WTC11 (cell line): ENCODE results near the gene KLHL29. TPM values are rescaled to one million over a fixed set of nuclear protein-coding genes. Genes with fewer than 3 reads are reported as not detected.

Experiments
- ATAC-seq: fragments of 200-7000 bp; cut with Tn5 transposase; 2 replicates; pipeline ENCODE4 v1.10.0; 2021; ENCODE audit warnings: mild to moderate bottlenecking, moderate library complexity
- CTCF ChIA-PET: fragments of 300-600 bp; sonication (Branson Sonifier 250); formaldehyde crosslinking; loops from one replicate; lab custom pipeline; 2021; ENCODE audit warnings: antibody characterized with exemption; lab: Charles Lee
- POLR2A ChIA-PET: fragments of 350-600 bp; sonication (Branson Sonifier 250); formaldehyde crosslinking; loops from one replicate; lab custom pipeline; 2021; ENCODE audit warnings: antibody characterized with exemption; lab: Charles Lee
- DNase-seq: peaks from one replicate; pipeline ENCODE4 v3.0.0; 2021; ENCODE audit warnings: low spot score
- H3K27ac Mint-ChIP-seq: 2 replicates; pipeline ENCODE4 v1.8.0; 2021; ENCODE audit warnings: mixed read lengths
- H3K27me3 Mint-ChIP-seq: 2 replicates; pipeline ENCODE4 v1.8.0; 2021; ENCODE audit warnings: low read depth, mild to moderate bottlenecking, moderate library complexity, mixed read lengths
- H3K36me3 Mint-ChIP-seq: 2 replicates; pipeline ENCODE4 v1.8.0; 2021; ENCODE audit warnings: mixed read lengths
- H3K4me1 Mint-ChIP-seq: 2 replicates; pipeline ENCODE4 v1.8.0; 2022; ENCODE audit warnings: mixed read lengths
- H3K4me3 Mint-ChIP-seq: 2 replicates; pipeline ENCODE4 v1.8.0; 2021; ENCODE audit warnings: mild to moderate bottlenecking, moderate library complexity, mixed read lengths
- H3K9me3 Mint-ChIP-seq: 2 replicates; pipeline ENCODE4 v1.8.0; 2021; ENCODE audit warnings: mixed read lengths
- AR ChIP-seq: fragments of 250-450 bp; sonication (Bioruptor Pico); IDR thresholded peaks from 2 replicates; pipeline ENCODE4 v1.9.0; 2021; ENCODE audit warnings: mild to moderate bottlenecking
- ATF3 ChIP-seq: sonication (generic); formaldehyde crosslinking; conservative IDR thresholded peaks from 2 replicates; pipeline ENCODE4 v1.8.1; 2022; ENCODE audit warnings: mild to moderate bottlenecking, missing genetic modification reagents
- E2F1 ChIP-seq: sonication (generic); formaldehyde crosslinking; IDR thresholded peaks from 2 replicates; pipeline ENCODE4 v1.8.0; 2022; ENCODE audit warnings: mild to moderate bottlenecking, missing genetic modification reagents
- E2F4 ChIP-seq: sonication (generic); formaldehyde crosslinking; IDR thresholded peaks from 2 replicates; pipeline ENCODE4 v1.8.1; 2022; ENCODE audit warnings: low read depth, mild to moderate bottlenecking, moderate library complexity, missing genetic modification reagents, borderline replicate concordance
- FOXJ3 ChIP-seq: sonication (generic); formaldehyde crosslinking; IDR thresholded peaks from 2 replicates; pipeline ENCODE4 v1.9.0; 2021; ENCODE audit warnings: missing genetic modification reagents, mild to moderate bottlenecking, borderline replicate concordance
- KAT7 ChIP-seq: sonication (generic); formaldehyde crosslinking; IDR thresholded peaks from 2 replicates; pipeline ENCODE4 v1.8.1; 2023; ENCODE audit warnings: missing genetic modification reagents, mild to moderate bottlenecking, borderline replicate concordance
- PRRX2 ChIP-seq: fragments of 250-450 bp; sonication (Bioruptor Pico); IDR thresholded peaks from 2 replicates; pipeline ENCODE4 v1.8.0; 2021; ENCODE audit warnings: mild to moderate bottlenecking
- SMAD4 ChIP-seq: sonication (generic); formaldehyde crosslinking; IDR thresholded peaks from 2 replicates; pipeline ENCODE4 v1.8.0; 2022; ENCODE audit warnings: mild to moderate bottlenecking, missing genetic modification reagents
- SP1 ChIP-seq: sonication (generic); formaldehyde crosslinking; conservative IDR thresholded peaks from 2 replicates; pipeline ENCODE4 v1.8.1; 2022; ENCODE audit warnings: missing genetic modification reagents
- USF1 ChIP-seq: sonication (generic); formaldehyde crosslinking; IDR thresholded peaks from 2 replicates; pipeline ENCODE4 v1.8.0; 2022; ENCODE audit warnings: mild to moderate bottlenecking, missing genetic modification reagents
- total RNA-seq: library from RNA; stranded (reverse); gene quantifications from 3 replicates; pipeline ENCODE4 v1.2.3, GENCODE V29; 2021
- TF ChIP-seq, protein P1 (sequence below): sonication (generic); formaldehyde crosslinking; conservative IDR thresholded peaks from 2 replicates; pipeline ENCODE4 v1.8.1; 2023; ENCODE audit warnings: mild to moderate bottlenecking, low read depth, missing genetic modification reagents, moderate library complexity
- TF ChIP-seq, protein P2 (sequence below): fragments of 250-450 bp; sonication (Bioruptor Pico); IDR thresholded peaks from 2 replicates; pipeline ENCODE4 v1.9.0; 2021; ENCODE audit warnings: mild to moderate bottlenecking
- TF ChIP-seq, protein P3 (sequence below): sonication (generic); formaldehyde crosslinking; IDR thresholded peaks from 2 replicates; pipeline ENCODE4 v1.8.1; 2023; ENCODE audit warnings: mild to moderate bottlenecking, missing genetic modification reagents

KLHL29 gene
- total RNA-seq, 1 experiment from 2014 or later: 7.1 TPM

GRCh38 chr2:23597687-23598086 is 212.7 kb downstream of the KLHL29 start:
- ChIA-PET POLR2A (no interaction called here), CTCF (no interaction called here)
- Mint-ChIP-seq H3K4me1 (peaks cover 6% of the 10 kb centered on the region; the same call in 1 of the 2 replicates), H3K9me3 (no peaks in the 10 kb centered on the region), H3K27ac (no peak overlapping the region), H3K4me3 (no peak overlapping the region), H3K27me3 (no peaks in the 10 kb centered on the region), H3K36me3 (no peaks in the 10 kb centered on the region)
- DNase-seq (no peak), ATAC-seq (no peak)
- TF ChIP-seq, protein P1, sequence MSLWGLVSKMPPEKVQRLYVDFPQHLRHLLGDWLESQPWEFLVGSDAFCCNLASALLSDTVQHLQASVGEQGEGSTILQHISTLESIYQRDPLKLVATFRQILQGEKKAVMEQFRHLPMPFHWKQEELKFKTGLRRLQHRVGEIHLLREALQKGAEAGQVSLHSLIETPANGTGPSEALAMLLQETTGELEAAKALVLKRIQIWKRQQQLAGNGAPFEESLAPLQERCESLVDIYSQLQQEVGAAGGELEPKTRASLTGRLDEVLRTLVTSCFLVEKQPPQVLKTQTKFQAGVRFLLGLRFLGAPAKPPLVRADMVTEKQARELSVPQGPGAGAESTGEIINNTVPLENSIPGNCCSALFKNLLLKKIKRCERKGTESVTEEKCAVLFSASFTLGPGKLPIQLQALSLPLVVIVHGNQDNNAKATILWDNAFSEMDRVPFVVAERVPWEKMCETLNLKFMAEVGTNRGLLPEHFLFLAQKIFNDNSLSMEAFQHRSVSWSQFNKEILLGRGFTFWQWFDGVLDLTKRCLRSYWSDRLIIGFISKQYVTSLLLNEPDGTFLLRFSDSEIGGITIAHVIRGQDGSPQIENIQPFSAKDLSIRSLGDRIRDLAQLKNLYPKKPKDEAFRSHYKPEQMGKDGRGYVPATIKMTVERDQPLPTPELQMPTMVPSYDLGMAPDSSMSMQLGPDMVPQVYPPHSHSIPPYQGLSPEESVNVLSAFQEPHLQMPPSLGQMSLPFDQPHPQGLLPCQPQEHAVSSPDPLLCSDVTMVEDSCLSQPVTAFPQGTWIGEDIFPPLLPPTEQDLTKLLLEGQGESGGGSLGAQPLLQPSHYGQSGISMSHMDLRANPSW (CRISPR knock-in tag): no peak
- TF ChIP-seq E2F1 (CRISPR knock-in tag): no peak

DNA sequence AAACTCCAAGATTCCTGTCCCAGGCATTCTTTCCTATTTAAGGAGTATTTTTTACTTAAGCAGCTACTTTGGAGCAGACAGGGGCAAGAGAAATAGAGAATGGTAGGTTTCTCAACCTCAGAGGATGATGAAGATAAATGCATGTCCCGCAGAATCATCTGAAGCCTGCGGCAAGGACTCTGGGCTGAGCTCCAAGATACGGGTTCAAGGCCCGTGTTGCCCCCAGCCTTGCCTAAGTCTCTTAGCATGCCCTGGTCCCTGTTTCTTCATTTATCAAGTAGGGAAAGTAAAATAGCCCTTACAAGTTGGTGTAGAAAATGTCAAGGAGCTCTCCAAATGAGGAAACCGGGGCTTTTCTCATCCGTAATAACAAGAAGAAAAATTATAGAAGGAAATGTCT is 214.0 kb downstream of the KLHL29 start:
- TF ChIP-seq AR (CRISPR knock-in tag): no peak
- Mint-ChIP-seq H3K4me1 (peaks cover 6% of the 10 kb centered on the region; the same call in 1 of the 2 replicates), H3K27me3 (no peaks in the 10 kb centered on the region), H3K9me3 (no peaks in the 10 kb centered on the region), H3K36me3 (no peaks in the 10 kb centered on the region), H3K4me3 (no peak overlapping the region), H3K27ac (no peak overlapping the region)
- CTCF ChIA-PET: interaction anchor here (1.0 kb wide), 1 partner anchor 10 kb away, joined by 4 read pairs; no protein-coding TSS in a partner anchor
- POLR2A ChIA-PET: no interaction called here
- ATAC-seq (no peak), DNase-seq (no peak)

- DNase-seq (no peak), ATAC-seq (no peak)
- TF ChIP-seq SMAD4 (CRISPR knock-in tag) (no peak), KAT7 (CRISPR knock-in tag) (no peak), ATF3 (CRISPR knock-in tag) (no peak), SP1 (CRISPR knock-in tag) (no peak), USF1 (CRISPR knock-in tag) (no peak), E2F4 (CRISPR knock-in tag) (no peak), FOXJ3 (CRISPR knock-in tag) (no peak), PRRX2 (CRISPR knock-in tag) (no peak)
- TF ChIP-seq, protein P2, sequence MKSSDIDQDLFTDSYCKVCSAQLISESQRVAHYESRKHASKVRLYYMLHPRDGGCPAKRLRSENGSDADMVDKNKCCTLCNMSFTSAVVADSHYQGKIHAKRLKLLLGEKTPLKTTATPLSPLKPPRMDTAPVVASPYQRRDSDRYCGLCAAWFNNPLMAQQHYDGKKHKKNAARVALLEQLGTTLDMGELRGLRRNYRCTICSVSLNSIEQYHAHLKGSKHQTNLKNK: no peak
- TF ChIP-seq, protein P3, sequence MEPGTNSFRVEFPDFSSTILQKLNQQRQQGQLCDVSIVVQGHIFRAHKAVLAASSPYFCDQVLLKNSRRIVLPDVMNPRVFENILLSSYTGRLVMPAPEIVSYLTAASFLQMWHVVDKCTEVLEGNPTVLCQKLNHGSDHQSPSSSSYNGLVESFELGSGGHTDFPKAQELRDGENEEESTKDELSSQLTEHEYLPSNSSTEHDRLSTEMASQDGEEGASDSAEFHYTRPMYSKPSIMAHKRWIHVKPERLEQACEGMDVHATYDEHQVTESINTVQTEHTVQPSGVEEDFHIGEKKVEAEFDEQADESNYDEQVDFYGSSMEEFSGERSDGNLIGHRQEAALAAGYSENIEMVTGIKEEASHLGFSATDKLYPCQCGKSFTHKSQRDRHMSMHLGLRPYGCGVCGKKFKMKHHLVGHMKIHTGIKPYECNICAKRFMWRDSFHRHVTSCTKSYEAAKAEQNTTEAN (CRISPR knock-in tag): no peak
- Mint-ChIP-seq H3K4me1 (peaks cover 3% of the 10 kb centered on the region; the same call in 1 of the 2 replicates), H3K27me3 (no peaks in the 10 kb centered on the region), H3K4me3 (no peak overlapping the region), H3K27ac (no peak overlapping the region), H3K36me3 (no peaks in the 10 kb centered on the region), H3K9me3 (no peaks in the 10 kb centered on the region)
- ChIA-PET CTCF (interaction anchor here (0.5 to 1.1 kb wide), 3 partner anchors 9 to 287 kb away, joined by 3 to 4 read pairs (median 4); no protein-coding TSS in a partner anchor), POLR2A (no interaction called here)
Measured at GRCh38 chr2:23599667-23600066, 214.7 kb downstream of the KLHL29 start.
